Erythroblast (primary cell): ENCODE results near the gene CNGA4.

Source experiments
- GATA1 ChIP-seq: IDR thresholded peaks from 2 replicates; pipeline ENCODE4 v1.6.1; 2011; ENCODE audit warnings: low read depth, mild to moderate bottlenecking, control low read depth, low read length, moderate library complexity
- POLR2A ChIP-seq: IDR thresholded peaks from 2 replicates; pipeline ENCODE4 v1.6.1; 2011; ENCODE audit warnings: mild to moderate bottlenecking, low read length

DNA sequence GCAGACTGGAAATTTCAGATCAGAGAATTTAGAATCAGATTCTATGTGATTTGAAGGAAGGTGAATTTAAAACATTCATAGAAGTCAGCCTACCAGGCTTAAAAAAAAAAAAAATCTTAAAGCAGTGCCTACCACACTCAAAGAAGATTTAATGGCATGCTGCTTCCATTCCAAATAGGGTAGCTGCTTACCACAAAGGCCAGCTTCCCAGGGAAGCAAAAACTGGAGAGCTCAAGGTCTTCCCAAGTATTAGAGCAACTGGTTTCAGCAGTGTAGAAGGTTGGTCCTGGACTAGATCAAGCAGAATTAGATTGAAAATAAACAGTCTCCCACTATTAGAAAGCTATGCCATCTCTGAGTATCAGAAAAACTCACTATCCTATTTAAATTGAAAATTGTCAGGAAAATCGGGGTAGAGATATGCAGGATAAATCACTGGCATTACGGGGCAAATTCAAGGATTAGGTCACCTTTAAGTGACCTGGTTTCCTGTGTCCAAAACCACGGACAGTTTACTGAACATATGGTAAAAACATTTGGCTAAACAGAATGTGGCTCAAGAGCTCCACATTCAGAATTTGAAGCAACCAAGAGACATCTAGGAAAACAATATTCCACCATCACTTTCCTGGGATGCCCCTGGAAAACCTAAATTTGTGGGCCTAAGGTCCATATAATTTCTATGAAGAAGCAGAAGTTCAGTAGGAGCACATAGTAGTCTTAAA, 32.3 kb upstream of the CNGA4 start:
- no peak for TF ChIP-seq POLR2A
- TF ChIP-seq GATA1: no peak
